ACC112 (cell line): Measurements from ENCODE around the gene MRPS23.

Experiments used
- H2AFZ ChIP-seq: fragments of 200-600 bp; sonication (generic); one replicate; pipeline ENCODE4 v1.6.0; 2017; ENCODE audit warnings: antibody characterized with exemption, low read length; ENCODE audit not compliant: unreplicated experiment
- H3K27ac ChIP-seq: fragments of 200-600 bp; sonication (generic); 2 replicates; pipeline ENCODE4 v1.5.1; 2014; ENCODE audit warnings: low read depth, mild to moderate bottlenecking, antibody characterized with exemption, low read length, moderate library complexity
- H3K27me3 ChIP-seq: fragments of 200-600 bp; sonication (generic); 2 replicates; pipeline ENCODE4 v1.6.1; 2014; ENCODE audit warnings: mild to moderate bottlenecking, antibody characterized with exemption, low read length, moderate library complexity, mixed read lengths; ENCODE audit not compliant: insufficient read depth
- H3K36me3 ChIP-seq: fragments of 200-600 bp; sonication (generic); 2 replicates; pipeline ENCODE4 v1.6.1; 2016; ENCODE audit warnings: mild to moderate bottlenecking, antibody characterized with exemption, low read length, moderate library complexity, mixed read lengths; ENCODE audit not compliant: insufficient read depth
- H3K4me1 ChIP-seq: fragments of 200-600 bp; sonication (generic); one replicate; pipeline ENCODE4 v1.6.1; 2016; ENCODE audit warnings: low read length, mixed read lengths; ENCODE audit not compliant: insufficient read depth, unreplicated experiment, control insufficient read depth
- H3K4me3 ChIP-seq: fragments of 200-600 bp; sonication (generic); 2 replicates; pipeline ENCODE4 v1.5.1; 2014; ENCODE audit warnings: mild to moderate bottlenecking, low read depth, low read length
- H3K79me2 ChIP-seq: fragments of 200-600 bp; sonication (generic); one replicate; pipeline ENCODE4 v1.6.0; 2016; ENCODE audit warnings: low read length; ENCODE audit not compliant: control insufficient read depth, unreplicated experiment, insufficient read depth

The MRPS23 gene

DNA sequence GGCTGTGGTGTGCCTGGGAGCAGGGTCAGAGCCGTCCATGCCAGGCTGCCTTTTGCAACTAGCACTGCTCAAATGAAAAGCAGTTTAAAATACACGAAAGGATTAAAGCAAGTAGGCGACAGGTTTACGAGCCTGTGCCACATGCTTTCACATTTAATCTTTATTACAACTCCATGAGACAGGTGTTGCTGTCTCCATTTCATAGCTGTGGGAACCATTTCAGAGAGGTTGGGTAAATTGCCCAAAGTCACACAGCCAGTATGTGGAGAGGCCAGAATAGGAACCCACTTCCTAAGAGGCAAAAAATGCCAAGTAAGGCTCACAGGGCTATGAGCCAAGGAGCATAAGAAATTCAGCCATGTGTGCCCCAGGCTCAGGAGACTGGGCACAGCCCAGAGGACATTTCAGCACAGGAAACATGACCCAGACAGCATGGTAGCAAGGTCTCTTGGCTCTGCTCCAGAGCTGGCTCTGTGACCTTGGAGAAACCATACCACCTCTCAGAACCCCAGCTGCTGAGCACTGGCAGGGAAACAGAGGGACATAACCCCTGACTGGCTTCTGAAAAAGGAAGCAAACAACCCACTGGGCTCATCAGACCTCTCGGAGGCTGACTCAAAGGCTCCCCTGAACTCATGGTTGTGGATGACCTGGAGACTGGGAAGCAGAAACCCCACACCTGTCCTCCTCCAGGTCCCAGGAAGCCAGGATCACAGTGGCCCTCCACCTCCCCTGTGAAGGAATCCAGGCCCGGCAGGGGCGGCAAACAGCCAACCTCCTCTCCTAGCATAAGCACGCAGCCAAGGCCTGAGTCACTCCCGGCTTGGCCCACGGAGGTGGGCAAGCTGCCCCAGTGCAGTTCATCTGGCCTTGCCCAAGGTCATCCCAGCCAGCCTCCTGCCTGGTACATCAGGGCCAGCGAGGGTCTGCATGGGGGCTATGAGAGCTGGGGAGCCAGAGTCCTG lies 40.3 kb upstream of the MRPS23 start:
- Histone ChIP-seq H3K79me2 (peaks cover 30% of the 10 kb centered on the region), H3K36me3 (no peaks in the 10 kb centered on the region), H3K4me3 (peak overlapping the region; percentile 4; the same call in 1 of the 2 replicates), H3K27ac (peak overlapping the region; percentile 97), H3K27me3 (no peaks in the 10 kb centered on the region), H3K4me1 (peaks cover 59% of the 10 kb centered on the region), H2AFZ (no peak overlapping the region)

DNA sequence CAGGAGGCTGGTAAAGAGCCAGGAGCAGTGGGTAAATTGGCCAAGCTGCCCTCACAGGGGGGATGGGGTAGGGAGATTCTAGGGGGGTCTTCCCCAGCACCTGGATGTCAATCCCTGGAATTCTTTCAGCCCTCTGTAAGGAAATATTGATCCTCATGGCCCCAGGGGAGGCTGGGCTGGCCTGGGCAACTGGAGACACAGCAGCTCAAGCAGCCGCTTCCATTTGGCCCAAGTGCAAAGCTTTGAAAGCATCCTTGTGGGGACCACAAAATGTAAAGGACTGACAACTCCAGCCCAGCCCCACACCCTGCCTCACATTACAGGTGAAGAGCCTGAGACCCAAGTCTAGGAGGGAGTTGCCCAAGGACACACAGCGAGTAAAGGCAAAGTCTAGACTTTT lies 39.4 kb upstream of the MRPS23 start:
- Histone ChIP-seq H3K27ac (peak overlapping the region; percentile 97), H2AFZ (no peak overlapping the region), H3K36me3 (no peaks in the 10 kb centered on the region), H3K4me1 (peaks cover 55% of the 10 kb centered on the region), H3K4me3 (no peak overlapping the region), H3K27me3 (no peaks in the 10 kb centered on the region), H3K79me2 (peaks cover 26% of the 10 kb centered on the region)

DNA sequence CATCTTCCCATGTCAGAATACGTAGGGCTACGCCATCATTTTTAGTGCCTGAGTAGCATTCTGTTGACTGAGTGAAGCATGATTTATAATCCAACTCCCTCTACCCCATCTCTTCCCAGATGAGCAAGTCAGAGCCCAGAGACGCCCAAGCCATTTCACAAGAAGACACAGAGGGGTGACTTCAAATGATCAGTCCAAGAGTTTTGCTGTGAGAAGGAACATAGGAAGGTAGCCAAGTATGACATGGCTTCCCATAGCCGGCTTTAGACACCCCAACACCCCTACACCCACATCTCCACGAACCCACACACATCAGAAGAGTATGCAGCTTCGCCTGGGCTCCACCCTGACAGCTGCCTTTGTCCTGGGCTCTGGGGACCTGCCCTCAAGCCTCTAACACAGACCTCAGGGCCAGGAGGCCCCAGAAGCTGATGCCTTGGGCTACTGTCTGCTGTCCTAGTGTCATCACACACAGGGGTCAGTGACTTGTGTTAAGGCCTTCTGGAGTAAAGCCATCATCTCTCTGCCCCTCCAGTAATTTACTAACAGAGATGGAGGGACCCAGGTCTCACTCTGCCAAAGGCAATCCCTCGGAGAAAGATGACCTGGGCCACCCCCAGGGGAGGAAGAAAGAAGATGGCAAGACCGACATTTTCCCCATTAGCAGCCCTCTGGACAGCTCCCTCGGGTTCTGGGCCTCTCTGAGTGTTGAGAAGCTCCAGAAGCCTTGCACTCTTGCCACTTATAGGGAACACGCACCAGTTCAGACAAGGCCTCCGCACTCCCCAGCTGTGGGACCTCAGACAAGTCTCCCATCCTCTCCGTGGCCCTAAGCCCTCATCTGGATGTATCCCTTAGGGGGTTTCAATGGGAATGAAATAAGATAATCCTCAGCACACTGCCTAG lies 38.7 kb upstream of the MRPS23 start:
- Histone ChIP-seq H3K4me3 (no peak overlapping the region), H3K36me3 (no peaks in the 10 kb centered on the region), H2AFZ (no peak overlapping the region), H3K79me2 (peaks cover 23% of the 10 kb centered on the region), H3K4me1 (peaks cover 50% of the 10 kb centered on the region), H3K27me3 (no peaks in the 10 kb centered on the region), H3K27ac (peak overlapping the region; percentile 97; the same call in 1 of the 2 replicates)

DNA sequence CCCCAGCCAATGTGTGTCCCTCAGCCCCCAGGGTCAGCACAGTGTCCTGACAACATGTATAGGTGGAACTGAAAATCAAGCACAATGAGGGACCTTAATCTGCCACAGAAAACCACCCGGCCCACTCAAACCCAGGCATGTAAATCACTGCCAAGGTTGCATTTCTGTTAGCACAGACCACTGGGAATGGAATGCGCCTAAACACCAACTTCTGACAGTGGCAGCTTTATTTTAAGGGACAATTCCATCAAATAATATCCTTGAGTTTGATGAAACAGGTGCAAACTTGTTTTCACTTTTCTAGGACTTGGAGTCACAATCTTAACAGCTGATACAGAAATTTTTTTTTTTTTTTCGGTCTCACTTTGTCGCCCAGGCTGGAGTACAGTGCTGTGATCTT lies 37.3 kb upstream of the MRPS23 start:
- H2AFZ ChIP-seq, result no peak overlapping the region
- H3K79me2 ChIP-seq, result peaks cover 23% of the 10 kb centered on the region
- no peaks in the 10 kb centered on the region for H3K27me3 ChIP-seq
- no peak overlapping the region for H3K4me3 ChIP-seq
- H3K36me3 ChIP-seq, result peaks cover 4% of the 10 kb centered on the region; the same call in 1 of the 2 replicates
- H3K4me1 ChIP-seq, result peaks cover 37% of the 10 kb centered on the region
- H3K27ac ChIP-seq, result no peak overlapping the region

- H3K27ac ChIP-seq, result no peak overlapping the region
- H3K4me3 ChIP-seq, result no peak overlapping the region
- H2AFZ ChIP-seq, result no peak overlapping the region
- H3K79me2 ChIP-seq, result peaks cover 20% of the 10 kb centered on the region
- H3K4me1 ChIP-seq, result peaks cover 29% of the 10 kb centered on the region
- peaks cover 4% of the 10 kb centered on the region; the same call in 1 of the 2 replicates for H3K36me3 ChIP-seq
- no peaks in the 10 kb centered on the region for H3K27me3 ChIP-seq
These were observed 36.2 kb upstream of the MRPS23 start for GRCh38 chr17:57886020-57886419.

- Histone ChIP-seq H3K4me1 (peaks cover 26% of the 10 kb centered on the region), H3K27me3 (no peaks in the 10 kb centered on the region), H3K27ac (no peak overlapping the region), H3K79me2 (peaks cover 19% of the 10 kb centered on the region), H2AFZ (no peak overlapping the region), H3K36me3 (peaks cover 4% of the 10 kb centered on the region; the same call in 1 of the 2 replicates), H3K4me3 (no peak overlapping the region)
These were observed 35.5 kb upstream of the MRPS23 start for GRCh38 chr17:57885148-57885915.

DNA sequence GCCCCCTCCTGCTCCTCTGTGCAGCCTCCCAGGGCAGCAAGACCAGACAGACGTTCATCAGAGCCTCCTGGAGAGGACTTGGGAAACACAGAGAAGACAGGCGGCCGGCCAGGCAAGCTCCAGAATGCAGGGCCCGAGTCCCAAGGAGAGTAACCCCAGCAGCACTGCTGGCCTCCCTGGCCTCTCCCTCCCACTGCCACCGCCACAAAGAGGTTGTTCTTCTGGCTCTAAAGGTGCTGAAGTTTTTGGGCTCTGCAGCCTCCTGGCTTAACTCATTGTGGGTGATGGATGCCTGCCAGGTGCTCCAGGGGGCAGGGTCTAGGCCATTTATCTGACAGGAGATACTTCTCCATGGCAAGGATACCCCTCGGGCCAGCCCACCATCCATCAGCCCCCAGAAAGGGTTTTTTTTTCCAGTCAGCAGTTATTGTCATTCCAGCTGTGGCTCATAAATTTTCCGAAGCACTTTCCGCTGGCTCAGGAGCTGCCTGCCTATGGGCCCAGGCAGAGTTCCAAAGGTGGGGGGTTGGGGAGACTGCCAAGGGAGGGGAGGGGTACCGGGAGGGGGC lies 32.0 kb upstream of the MRPS23 start:
- Histone ChIP-seq H2AFZ (no peak overlapping the region), H3K79me2 (peaks cover 3% of the 10 kb centered on the region), H3K4me3 (no peak overlapping the region), H3K4me1 (peaks cover 33% of the 10 kb centered on the region), H3K36me3 (peaks cover 7% of the 10 kb centered on the region; the same call in 1 of the 2 replicates), H3K27me3 (no peaks in the 10 kb centered on the region), H3K27ac (no peak overlapping the region)

- Histone ChIP-seq H2AFZ (no peak overlapping the region), H3K36me3 (peaks cover 7% of the 10 kb centered on the region; the same call in 1 of the 2 replicates), H3K4me1 (peaks cover 40% of the 10 kb centered on the region), H3K27ac (no peak overlapping the region), H3K79me2 (peaks cover under 1% of the 10 kb centered on the region), H3K27me3 (no peaks in the 10 kb centered on the region), H3K4me3 (no peak overlapping the region)
These were observed 31.3 kb upstream of the MRPS23 start for GRCh38 chr17:57881143-57881542.

DNA sequence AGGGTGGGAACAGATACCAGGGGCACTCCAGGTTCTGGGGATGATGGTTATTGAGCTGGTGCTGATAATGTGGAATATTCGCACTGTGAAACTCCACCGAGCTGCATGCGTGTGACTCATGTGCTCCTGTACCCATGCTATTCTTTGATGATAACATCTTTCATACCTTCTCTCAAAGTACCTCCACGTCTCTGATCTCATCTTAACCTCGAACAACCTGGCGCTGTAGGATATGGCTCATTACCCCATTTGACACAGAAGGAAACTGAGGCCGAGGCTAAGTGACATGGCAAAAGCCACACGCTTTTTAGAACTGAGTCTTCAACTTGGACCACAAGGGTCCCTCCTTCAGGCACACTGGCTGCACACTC lies 30.2 kb upstream of the MRPS23 start:
- no peak overlapping the region for H3K4me3 ChIP-seq
- H3K79me2 ChIP-seq, result no peaks in the 10 kb centered on the region
- peaks cover 49% of the 10 kb centered on the region for H3K4me1 ChIP-seq
- H2AFZ ChIP-seq, result no peak overlapping the region
- peak overlapping the region; percentile 75 for H3K27ac ChIP-seq
- H3K27me3 ChIP-seq, result no peaks in the 10 kb centered on the region
- H3K36me3 ChIP-seq, result peaks cover 7% of the 10 kb centered on the region; the same call in 1 of the 2 replicates
